GM18502 (cell line): ENCODE data around the gene WFIKKN2.
A peak's percentile ranks its signal among the peaks of the same experiment; 100 is the strongest.

ENCODE experiments used
- ATAC-seq: cut with Tn5 transposase; IDR thresholded peaks from one replicate; pipeline ENCODE4 v1.9.1; 2021; ENCODE audit warnings: mild to moderate bottlenecking; ENCODE audit not compliant: unreplicated experiment, poor library complexity

Gene WFIKKN2

DNA sequence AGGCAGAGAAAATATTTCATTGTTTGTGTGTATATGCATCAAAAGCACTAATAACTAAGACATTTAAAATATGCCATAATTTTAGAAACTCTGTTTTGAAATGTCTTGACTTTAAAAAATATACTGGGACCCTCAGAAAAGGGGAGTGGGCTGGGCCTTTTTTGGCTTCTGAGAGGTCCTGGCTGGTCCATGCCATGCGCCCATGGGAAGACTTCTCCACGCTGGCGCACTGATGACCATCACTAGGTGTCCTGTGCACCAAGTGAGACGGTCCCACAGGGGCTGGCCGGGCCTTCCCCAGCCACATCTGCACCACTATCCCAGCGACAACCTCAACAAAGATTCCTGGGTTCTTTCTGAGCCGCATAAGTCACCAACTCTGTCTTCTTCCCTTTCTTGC is 27.0 kb upstream of the WFIKKN2 start:
- ATAC-seq = no peak

DNA sequence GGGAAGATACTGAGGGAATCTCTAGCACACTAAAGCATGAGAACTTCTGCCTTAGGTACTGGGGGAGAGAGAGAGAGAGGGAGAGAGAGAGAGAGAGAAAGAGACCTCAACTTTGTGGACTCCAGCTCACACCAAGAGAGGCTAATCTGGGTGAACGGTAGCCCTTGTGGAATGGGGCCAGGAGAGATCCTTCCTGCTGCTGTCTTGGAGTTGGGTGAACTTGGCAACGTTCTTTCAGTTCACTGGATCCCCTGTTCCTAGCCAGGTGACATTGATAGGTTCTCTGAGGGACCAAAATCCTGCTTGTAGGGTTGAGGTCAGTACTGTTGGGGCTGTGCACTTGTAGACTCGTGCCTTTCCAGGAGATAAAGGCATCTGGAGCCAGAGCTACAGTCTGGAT is 26.5 kb upstream of the WFIKKN2 start:
- ATAC-seq = no peak

- ATAC-seq = no peak
Observed at GRCh38 chr17:50813583-50813982, 21.8 kb upstream of the WFIKKN2 start.

- ATAC-seq = no peak
Observed at GRCh38 chr17:50815400-50815799, 20.0 kb upstream of the WFIKKN2 start.

- no peak for ATAC-seq
Observed at GRCh38 chr17:50816271-50816670, 19.1 kb upstream of the WFIKKN2 start.

- ATAC-seq = no peak
Observed at GRCh38 chr17:50816771-50817751, 18.3 kb upstream of the WFIKKN2 start.

GRCh38 chr17:50817838-50818237 is 17.5 kb upstream of the WFIKKN2 start:
- no peak for ATAC-seq

GRCh38 chr17:50818261-50818660 is 17.1 kb upstream of the WFIKKN2 start:
- ATAC-seq = no peak

DNA sequence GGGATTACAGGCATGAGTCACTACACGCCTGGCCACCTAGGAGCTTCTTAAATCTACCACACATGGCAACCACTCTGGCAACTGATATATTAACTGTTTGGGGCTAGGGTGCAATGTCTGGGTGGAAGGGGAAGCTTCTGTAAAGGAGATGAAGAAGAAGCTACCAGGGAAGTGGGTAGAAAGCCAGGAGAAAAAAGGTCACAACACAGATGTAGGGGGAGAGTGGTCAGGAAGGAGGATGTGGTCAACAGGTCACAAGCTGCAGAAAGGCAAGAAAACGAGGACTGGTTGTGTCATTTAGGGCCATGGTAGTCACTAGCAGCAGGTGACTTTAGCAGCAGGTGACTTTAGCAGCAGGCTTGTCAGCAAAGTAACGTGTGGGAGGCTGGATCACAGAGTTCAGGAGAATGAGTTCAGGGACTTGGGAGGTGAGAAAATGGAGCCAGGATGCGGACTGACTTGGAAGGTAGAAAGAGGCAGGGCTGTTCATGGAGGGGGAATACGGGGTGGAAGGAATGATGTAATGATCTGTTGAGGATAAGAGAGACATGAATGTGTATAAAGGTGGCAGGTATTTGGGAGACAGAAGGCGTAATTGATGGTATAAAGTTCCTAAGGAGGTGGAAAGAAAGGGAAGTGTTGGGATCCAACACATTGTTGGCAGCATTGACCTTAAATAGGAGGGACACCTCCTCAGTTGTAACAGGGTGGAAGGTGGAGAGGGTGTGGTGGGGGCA is 16.3 kb upstream of the WFIKKN2 start:
- ATAC-seq = no peak

GRCh38 chr17:50820651-50821050 is 14.7 kb upstream of the WFIKKN2 start:
- no peak for ATAC-seq

DNA sequence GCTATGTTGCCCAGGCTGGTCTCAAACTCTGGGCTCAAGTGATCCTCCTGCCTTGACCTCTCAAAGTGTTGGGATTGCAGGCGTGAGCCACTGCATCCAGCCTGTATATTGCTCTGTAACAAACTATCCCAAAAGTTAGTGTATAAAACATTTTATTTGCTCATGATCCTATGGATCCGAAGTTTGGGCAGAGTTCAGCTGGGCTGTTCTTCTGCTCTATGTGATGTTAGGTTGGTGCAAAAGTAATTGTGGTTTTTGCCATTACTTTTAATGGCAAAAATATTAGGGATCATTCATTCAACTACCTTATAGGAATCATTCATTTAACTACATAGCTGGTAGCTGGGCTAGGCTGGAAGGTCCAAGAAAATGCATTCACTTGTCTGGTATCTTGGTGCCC is 12.8 kb upstream of the WFIKKN2 start:
- no peak for ATAC-seq

GRCh38 chr17:50824429-50824828 is 11.0 kb upstream of the WFIKKN2 start:
- ATAC-seq = no peak

- no peak for ATAC-seq
Observed at GRCh38 chr17:50825188-50825587, 10.2 kb upstream of the WFIKKN2 start.

GRCh38 chr17:50828508-50829170 is 6.7 kb upstream of the WFIKKN2 start:
- ATAC-seq = peak; percentile 71

DNA sequence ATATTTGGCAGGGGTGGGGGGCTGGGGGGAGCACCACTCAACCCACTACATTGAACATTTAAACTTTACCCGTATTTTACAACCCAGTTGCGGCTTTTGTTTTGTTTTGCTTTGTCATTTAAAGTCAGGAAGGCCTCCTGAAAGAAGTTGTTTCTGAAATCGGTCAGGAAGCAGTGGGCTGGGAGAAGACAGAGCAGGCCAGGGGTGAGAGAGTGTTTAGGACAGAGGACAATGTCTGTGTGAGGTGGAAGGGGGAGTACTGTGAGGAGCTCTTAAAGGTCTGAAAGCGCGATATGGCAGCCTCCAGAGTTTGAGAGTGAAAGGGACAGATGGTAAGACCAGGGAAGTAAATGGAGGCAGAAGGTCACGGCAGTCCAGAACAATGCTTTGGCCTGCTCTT is 6.1 kb upstream of the WFIKKN2 start:
- no peak for ATAC-seq

DNA sequence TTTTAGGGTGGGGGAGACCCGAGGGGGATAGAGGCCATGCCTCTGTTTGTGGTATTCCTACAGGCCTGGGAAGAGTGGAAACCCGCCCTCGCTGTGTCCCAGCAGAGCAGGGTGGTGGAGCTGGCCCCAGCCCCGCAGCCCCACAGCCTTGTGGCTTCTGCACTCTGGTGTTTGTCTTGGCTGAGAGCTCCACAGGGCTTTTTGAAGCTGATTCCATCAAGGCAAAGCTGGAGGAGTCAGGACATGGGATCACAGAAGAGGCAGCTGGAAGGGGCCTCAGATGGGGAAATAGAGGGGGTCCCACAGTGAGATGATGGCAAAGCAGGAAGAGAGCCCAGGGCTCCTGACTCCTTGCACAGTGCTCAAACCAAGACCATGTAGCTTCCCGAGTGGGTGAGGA is 5.0 kb upstream of the WFIKKN2 start:
- no peak for ATAC-seq

DNA sequence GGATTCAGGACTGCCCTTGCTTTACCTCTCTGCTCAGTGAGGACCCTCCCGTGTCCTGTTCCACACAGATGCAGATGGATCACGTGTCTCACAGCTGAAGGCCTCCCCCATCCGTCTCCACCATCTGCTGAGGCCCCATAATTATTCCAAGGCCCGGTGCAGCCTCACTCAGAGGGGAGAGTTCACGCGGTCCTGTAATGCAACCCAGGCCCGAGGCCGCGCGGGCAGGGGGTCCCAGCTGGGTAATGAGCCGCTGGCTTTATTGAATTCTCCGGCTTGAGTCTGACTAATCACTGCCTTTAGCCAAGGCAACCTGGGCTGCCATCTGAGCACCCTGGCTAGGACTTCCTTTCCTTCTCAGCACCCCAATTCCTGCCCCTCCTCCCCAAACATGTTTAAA is 4.4 kb upstream of the WFIKKN2 start:
- ATAC-seq = no peak

DNA sequence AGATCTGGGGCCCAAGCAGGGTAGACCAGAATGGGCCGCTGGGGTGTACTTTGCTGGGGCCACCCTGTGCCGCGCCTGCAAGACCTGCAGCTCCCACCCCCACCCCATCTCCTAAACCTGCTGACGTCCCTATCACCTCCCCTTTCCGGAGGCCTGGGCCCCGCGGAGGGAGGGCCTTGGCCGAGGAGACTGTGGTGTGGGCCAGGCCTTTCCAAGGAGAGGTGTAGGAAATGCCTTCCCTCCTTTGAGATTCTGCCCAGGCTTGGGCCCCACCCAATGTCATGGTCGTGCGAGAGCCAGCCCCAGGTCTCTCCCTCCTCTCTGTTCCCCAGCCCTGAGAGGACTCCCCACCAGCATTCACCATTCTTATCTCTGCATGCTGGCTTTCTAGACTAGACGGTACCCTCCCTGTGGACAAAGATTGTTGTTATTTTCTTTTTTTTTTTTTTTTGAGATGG is 3.9 kb upstream of the WFIKKN2 start:
- ATAC-seq = no peak

DNA sequence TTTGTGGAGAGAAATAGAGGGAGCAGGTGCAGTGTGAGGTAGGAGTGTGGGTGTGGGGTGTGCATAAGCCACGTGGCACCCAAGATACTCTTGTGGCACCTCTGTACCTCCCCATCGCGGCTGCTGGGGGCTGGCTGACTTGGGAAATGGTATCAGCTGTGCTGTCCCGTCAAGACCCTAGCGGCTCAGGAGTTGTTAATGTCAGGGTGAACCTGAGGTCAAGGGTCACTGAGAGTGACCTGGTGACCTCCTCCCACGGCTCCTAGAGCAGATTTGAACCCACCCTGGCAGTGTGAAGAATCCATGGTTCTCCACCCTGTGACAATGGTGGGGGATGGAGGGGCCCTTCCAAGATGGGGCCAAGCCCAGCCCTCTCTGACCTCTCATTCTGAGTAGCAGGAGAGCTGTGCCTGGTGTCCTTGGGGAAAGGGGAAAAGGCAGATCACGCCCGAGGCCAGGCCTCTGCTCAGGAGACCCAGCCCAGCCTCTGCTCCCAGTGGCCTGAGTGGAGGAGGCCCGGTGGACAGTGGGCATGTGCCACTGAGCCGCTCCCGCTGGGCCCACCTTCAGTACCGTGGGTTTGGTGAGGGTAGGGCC is 3.0 kb upstream of the WFIKKN2 start:
- ATAC-seq = no peak

DNA sequence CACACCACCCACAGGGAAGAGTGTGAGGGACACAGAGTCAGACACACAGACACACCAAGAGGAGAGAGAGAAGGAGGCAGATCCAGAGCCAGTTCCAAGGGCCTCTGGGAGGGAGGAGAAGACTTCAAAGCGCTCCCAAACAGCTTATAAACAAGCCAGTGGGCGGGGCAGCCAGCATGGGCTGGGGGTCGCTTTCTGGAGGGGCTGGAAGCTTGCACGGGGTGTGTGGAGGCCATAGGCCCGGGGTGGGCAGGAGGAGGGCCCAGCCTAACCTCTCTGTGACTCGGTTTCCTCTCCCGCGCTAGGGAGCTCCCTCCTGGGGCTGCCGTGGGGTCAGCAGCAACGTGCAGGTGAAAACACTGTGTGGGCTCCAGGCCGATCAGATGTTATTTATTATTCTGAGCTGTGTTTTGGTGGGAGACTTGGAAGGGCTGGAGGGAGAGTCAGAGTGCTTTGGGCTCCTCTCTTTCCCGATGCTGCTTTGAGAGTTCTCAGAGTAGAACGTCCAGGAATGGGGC is 2.5 kb upstream of the WFIKKN2 start:
- ATAC-seq = no peak
